ENCODE results near the gene ASTN2.

DNA sequence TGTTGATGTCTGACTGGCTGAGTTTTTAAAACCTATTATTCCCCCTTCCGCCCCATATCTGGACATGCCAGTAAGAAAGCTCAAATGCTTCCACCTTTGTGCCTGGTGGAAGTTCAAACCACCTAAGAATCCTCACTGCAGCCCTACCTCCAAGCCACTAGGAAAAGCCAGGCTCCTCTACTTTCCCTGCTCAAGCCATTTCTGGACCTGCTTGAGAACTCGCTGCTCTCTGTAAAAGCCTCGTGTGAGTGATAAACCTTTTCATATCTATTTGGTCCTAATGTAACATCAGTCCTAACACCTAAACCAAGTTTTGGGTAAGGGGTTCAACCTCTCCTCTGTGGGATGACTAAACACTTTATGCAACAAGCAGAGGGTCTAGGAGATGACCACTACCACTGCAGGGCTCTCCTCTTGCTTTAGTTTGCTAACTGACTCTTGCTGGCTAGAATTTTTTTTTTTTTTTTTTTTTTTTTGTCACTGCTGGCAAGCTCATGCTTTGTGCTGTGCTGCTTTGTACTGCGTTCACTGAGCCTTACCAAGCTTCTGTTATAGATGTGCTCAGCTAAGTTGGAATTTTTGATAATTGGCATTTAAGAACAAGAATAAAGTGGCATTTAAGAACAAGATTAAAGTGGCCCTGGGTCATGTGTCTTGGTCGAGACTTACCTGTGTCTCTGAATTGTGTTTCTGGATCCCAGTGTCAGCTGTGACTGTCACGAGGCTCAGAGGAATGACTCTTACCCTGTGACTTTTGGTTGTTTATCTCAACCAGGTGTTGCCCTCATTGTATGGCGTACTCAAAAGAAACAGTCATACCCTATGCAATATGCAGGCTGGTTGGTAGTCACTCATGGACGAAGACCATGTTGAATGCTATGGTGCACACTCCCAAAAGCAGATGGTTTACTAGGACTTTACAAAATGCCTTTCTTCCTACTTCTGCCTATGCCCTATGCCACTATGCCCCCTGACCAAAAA, 708.3 kb downstream of the ASTN2 start:
- no peak for TF ChIP-seq GATA2 (IDR thresholded peaks at IDR 0.05; ENCODE audit: low read depth, low read length)
- no peak for TF ChIP-seq GATA3 (IDR thresholded peaks at IDR 0.05; ENCODE audit: low read depth, low read length)

Data from SH-SY5Y (cell line).